Erythroblast (primary cell): ENCODE results near the gene ANKRD44.

Source experiments
- GATA1 ChIP-seq: IDR thresholded peaks from 2 replicates; pipeline ENCODE4 v1.6.1; 2011; ENCODE audit warnings: low read depth, mild to moderate bottlenecking, control low read depth, low read length, moderate library complexity
- POLR2A ChIP-seq: IDR thresholded peaks from 2 replicates; pipeline ENCODE4 v1.6.1; 2011; ENCODE audit warnings: mild to moderate bottlenecking, low read length

DNA sequence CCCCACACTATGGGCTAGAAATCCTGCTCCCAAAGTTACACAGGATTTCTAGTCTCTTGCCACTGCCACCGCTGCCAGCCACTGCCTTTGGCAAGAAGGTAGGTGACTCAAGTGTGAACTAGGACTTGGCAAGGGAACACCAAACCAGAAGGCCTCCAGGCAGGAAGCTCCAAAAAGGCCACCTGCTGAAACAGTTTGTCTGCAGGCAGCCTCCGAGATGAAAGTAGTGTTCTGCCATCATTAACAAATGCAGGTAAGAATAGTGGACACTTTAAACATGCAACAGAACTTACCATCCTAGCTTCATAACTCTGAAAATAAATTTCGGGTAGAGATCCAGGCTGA is 3.9 kb downstream of the ANKRD44 start:
- TF ChIP-seq POLR2A (no peak), GATA1 (no peak)
